Glomerular visceral epithelial cell (primary cell): ENCODE results near the gene SIDT2.
"Not testable (repeated sequence)": the region's sequence is repeated elsewhere in the genome, so short reads cannot be mapped to it uniquely, and the experiment has no call there.

Experiments used
- DNase-seq: peaks from one replicate; pipeline ENCODE4 v3.0.0-alpha.2; 2016; ENCODE audit errors: extremely low spot score

The SIDT2 gene

GRCh38 chr11:117203069-117203407 is 24.5 kb downstream of the SIDT2 start:
- no peak for DNase-seq

DNA sequence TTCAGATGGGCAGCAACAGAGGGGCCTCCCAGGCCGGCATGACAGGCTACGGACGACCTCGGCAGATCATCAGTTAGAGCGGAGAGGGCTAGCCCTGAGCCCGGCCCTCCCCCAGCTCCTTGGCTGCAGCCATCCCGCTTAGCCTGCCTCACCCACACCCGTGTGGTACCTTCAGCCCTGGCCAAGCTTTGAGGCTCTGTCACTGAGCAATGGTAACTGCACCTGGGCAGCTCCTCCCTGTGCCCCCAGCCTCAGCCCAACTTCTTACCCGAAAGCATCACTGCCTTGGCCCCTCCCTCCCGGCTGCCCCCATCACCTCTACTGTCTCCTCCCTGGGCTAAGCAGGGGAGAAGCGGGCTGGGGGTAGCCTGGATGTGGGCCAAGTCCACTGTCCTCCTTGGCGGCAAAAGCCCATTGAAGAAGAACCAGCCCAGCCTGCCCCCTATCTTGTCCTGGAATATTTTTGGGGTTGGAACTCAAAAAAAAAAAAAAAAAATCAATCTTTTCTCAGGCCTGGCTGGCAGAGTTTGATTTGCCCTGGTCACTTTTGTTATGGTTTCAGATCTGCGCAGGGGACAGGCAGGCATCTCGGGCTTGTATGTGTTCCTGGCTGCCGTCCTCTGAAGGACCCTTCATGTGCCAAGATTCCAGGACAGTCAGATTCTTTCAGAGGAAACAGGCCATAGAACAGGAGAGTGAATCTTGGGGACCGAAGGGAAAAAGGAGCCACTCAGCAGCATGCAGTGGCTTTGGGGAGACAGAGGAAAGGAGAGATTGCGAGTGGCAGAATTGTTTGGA is 25.9 kb downstream of the SIDT2 start:
- DNase-seq, result no peak

GRCh38 chr11:117205211-117205818 is 26.8 kb downstream of the SIDT2 start:
- no peak for DNase-seq

GRCh38 chr11:117206111-117206510 is 27.6 kb downstream of the SIDT2 start:
- DNase-seq, result not testable (repeated sequence)

- not testable (repeated sequence) for DNase-seq
These were observed 28.3 kb downstream of the SIDT2 start for GRCh38 chr11:117206859-117207258.

GRCh38 chr11:117207481-117207880 is 28.9 kb downstream of the SIDT2 start:
- not testable (repeated sequence) for DNase-seq

DNA sequence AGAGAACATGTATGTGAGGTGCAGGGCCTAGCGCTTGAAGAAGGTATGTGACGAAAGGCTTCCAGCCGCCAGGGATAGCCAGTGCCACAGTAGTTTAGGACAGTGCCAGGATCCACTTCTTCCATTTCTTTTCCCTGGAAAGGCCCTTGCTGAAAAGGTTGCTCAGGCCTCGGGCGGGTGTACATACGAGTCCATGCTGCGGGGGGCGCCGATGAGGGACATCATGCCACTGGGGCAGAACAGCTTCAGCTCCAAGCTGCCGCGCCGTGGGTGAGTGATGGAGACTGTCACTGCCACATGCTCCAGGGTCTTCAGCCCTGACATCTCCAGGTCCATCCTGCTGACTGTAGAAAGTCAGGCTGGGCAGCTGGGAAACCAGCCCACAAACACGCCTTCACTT is 30.2 kb downstream of the SIDT2 start:
- DNase-seq, result not testable (repeated sequence)

- not testable (repeated sequence) for DNase-seq
These were observed 31.0 kb downstream of the SIDT2 start for GRCh38 chr11:117209351-117210125.

GRCh38 chr11:117210620-117211019 is 32.1 kb downstream of the SIDT2 start:
- no peak for DNase-seq

DNA sequence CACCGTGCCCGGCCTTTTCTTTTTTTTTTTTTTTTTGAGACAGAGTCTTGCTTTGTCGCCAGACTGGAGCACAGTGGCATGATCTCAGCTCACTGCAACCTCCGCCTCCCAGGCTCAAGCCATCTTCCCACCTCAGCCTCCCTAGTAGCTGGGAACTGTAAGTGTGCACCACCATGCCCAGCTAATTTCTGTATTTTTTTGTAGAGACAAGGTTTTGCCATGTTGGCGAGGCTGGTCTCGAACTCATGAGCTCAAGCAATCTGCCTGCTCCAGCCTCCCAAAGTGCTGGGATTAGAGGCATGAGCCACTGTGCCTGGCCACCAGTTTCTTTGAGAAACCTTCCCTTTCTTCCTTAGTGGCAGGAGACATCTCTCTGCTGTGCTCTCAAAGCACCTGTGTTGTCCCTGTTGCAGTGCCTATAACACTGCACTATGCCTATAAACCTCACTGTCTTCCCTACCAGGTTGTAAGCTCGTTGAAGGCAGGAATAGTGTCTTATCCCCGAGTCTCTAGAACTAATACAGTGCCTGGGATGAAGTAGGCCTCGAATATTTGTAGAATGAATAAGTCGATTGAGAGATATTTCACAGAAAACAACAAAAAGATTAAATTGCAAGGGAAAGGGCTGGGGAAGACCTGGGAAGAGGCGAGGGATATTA is 34.3 kb downstream of the SIDT2 start:
- DNase-seq, result no peak

GRCh38 chr11:117214404-117215110 is 36.0 kb downstream of the SIDT2 start:
- no peak for DNase-seq

DNA sequence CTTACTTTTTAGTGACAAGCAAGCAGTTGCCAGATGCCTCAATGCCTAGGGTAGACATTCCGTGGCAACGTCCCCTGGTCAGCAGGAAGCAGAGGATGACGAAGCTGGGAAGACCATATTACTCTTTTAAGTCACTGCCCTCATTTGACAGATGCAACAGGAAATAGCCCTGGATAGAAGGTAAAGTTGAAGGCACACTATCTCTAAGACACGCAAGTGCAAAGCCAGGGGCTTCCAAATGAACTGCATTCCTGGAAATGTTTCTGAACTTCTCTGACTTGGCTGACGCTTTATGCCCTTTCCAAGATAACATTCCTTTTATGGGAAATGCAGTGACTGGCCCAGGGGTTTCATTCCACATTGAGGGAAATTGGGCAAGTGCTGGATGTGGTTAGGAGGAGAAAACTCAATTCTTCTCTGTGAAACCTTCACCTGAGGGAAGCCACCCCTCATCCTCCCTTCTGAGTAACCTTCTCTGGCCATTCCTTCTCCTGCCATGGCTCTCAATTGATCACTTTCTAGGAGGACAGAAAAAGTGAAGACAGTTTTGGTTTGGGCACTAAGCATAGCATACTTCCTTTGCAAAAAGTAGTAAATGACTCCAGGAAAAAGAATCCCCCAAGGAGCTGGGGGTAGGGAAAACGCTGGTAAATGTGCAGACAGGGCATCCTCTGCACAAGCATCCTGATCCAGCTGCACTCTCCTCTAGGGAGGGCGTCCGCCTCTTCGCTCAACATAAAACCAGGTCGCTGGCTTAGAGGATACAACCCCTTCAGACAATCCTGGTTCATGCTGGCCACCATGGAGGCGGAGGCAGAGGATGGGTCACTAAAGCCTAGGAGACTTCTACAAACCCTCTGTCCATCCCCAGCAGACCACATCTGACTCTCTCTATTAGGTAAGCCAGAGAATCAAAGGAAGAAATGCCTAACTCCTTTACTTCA is 38.9 kb downstream of the SIDT2 start:
- no peak for DNase-seq

- no peak for DNase-seq
These were observed 39.8 kb downstream of the SIDT2 start for GRCh38 chr11:117218133-117218915.

- DNase-seq, result no peak
These were observed 40.5 kb downstream of the SIDT2 start for GRCh38 chr11:117219001-117219400.

GRCh38 chr11:117219455-117219854 is 40.9 kb downstream of the SIDT2 start:
- no peak for DNase-seq

DNA sequence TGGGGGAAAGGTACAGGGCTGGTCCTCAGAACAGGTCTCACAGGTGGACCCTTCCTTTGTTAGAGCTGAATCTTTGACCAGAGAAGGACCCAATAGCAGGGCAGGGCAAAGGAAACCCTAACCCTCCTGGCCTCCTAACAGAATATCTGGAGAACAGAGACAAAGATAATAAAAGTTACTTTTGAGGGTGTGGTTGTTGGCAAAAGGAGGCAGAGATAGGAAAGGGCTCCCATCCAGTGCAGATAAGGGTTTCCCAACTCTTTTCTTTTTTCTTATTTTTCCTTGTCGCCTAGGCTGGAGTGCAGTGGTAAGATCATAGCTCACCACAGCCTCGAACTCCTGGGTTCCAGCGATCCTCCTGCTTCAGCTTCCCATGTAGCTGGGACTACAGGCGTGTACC is 41.5 kb downstream of the SIDT2 start:
- DNase-seq, result no peak

DNA sequence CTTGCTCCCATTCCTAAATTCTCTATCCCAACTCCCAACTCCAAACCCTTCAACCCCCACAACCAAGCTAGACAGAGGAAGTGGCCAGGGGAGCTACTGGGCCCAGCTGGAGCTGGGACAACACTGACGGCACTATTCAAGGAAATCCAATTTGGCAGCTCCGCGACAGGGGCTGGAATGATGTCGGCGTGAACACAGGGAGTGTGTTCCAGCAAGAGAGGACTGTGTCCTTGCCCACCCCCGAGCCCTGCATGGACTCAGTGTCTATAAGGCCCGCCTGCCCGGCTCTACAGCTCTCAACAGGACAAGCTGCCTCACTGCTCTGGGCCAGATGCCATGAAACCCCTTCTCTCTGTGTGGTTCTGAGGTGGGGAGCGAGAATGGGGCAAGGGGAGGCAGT is 42.0 kb downstream of the SIDT2 start:
- no peak for DNase-seq

GRCh38 chr11:117220999-117221774 is 42.6 kb downstream of the SIDT2 start:
- no peak for DNase-seq
